ENCODE results near the gene RNF14.

The RNF14 gene

DNA sequence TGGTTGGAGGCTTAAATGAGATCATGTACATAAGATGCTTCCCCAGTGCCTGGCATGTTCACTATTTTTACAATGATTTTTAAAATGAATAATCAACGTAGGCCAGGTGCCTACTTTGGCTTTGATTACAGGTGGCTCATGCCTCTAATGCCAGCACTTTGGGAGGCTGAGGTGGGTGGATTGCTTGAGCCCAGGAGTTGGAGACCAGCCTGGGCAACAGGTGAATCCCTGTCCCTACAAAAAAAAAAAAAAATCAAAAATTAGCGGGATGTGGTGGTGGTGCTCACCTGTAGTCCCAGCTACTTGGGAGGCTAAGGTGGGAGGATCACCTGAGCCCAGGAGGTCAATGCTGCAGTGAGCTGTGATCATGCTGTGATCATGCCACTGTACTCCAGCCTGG, 20.1 kb upstream of the RNF14 start:
- DNase-seq, result no peak

DNA sequence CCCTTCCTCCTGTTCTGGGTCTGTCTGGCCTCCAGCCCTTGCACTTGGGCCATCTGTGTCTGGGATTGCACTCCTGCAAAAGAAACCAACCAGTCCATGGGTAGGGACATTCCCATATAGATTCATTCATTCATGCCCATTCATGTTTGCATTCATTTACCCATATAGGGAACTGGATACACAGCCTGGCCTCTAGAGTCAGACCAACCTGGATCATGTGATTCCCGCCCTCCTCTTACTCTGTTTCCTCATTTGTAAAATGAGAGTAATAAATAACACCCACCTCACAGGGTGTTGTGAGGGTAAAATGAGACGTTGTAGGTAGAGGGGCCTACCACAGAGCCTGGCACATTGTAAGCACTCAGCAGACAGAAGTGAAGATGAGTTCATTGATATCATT, 19.4 kb upstream of the RNF14 start:
- no peak for DNase-seq

DNA sequence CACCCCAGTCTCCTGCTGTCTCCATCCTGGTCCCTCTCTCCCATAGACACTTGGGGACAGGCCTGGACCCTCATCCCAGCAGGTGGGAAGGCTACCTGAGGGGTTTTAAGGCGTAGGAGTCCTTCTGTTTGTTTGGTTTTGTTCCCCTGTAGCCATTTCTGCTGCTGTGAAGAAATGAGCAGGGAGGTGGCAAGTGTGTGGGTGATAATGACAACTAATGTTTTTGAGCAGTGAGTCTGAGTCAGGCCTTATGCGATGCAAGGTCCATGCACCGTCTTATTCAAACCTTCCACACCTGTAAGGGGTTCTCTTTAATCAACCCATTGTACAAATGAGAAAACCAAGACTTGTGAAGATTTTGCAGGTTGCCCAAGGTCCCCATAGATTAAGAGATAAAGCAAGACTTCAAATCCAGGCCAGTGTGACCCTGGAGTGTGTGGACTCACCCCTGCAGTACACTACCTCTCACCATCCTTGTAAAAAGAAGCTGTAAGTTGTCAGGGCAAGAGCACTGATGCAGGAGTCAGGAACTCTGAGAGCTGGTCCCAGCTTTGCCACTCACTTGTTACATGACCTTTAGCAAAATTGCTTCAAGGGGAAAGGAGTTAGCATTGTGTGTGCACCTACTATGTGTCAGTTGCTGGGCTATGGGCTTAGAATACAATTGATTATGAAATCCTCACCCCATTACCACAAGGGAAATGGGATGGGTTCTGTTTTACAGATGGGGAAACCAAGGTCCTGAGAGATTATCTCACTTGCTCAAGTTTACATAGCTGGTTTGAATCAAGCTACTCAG, 18.5 kb upstream of the RNF14 start:
- no peak for DNase-seq

GRCh38 chr5:141951332-141951781, 17.5 kb upstream of the RNF14 start:
- no peak for DNase-seq

DNA sequence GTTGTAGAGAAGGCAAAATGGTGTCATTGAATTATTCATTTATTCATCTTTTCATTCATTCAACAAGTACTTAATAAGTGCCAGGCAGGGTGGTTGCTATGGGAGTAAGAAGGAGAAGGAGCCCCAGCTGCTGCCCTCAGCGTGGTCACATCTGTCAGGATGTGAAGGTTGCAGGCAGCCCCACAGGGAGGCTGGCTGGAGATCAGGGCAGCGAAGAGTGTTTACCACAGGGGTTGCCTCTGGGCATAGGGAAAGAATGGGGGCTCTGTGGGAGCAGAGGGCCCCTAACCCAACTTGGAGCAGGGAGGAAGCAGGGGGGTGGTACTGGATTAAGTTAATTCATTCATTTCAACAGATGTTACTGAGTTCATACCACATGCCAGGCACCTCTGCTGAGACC, 16.9 kb upstream of the RNF14 start:
- peak; percentile 51 for DNase-seq

DNA sequence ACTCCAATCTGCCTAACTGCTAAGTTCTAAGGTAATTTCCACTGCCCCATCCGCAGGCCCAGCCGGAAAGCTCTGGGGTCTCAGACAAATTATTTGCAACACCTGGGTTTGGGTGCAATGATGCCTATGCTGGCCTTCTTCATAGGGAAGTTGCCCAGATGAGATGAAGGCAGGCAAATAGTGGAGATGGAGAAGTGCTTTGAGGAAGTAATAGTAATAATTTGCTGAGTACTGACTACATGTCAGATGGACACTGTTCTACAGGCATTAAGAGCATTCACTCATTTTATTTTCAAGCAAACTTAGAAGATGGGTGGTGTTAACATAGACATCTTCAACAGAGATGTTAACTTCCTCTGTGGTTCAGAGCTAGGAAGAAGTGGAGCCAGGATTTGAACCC, 14.7 kb upstream of the RNF14 start:
- peak; percentile 50 for DNase-seq

DNA sequence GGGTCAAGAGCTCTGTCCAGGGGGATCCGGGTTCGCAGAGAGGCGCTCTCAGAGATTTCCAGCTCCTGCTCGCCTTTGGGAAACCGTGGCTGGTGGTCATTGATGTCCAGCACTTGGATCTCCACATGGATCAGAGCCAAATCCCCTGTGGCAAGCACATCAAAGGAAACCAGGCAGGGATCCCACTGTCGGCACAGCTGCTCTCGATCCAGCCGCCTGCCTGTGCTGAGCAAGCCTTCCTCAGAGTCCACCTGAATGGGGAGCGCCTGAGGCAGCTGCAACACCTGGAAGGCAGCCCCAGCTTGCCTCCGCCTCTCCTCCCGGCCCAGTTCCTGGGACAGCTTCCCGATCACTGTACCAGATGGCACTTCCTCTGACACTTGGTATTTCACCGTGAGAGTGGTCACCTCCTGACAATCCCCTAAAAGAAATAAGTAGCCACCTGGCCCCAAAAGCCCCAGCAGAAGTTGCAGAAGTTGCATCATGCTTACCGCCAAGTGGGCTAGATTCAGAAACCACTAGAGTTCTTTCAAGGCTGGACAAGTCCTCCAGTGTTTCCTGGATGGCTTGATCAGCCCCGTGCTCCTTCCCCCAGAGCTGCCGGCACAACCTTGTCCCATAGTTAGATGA, 11.4 kb upstream of the RNF14 start:
- peak; percentile 67 for DNase-seq

DNA sequence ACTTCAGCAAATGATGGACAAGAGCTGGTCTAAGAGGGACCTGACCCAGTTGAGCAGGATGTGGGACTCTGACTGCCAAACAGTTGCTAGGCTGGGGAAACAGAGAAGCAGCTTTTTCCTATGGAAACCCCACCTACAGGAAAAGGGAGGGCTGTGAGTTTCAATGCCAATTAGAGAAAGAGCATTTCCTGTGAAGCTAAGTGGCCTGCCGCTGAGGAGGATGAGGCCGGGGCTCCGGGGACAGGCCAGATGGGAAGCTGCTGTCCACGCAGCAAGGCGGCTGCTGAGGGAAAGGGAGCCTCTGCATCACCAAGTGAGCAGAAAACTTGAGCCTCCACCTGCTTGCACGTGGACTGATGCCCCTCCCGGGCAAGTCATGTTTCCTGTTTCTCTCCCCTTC, 10.8 kb upstream of the RNF14 start, which contains the start of gene PCDH12:
PCDH12 (minus strand) TSS at position 90 of the 400 bp plus-strand sequence. CDS start 351 bp downstream, outside the sequence.
- peak; percentile 45 for DNase-seq

DNA sequence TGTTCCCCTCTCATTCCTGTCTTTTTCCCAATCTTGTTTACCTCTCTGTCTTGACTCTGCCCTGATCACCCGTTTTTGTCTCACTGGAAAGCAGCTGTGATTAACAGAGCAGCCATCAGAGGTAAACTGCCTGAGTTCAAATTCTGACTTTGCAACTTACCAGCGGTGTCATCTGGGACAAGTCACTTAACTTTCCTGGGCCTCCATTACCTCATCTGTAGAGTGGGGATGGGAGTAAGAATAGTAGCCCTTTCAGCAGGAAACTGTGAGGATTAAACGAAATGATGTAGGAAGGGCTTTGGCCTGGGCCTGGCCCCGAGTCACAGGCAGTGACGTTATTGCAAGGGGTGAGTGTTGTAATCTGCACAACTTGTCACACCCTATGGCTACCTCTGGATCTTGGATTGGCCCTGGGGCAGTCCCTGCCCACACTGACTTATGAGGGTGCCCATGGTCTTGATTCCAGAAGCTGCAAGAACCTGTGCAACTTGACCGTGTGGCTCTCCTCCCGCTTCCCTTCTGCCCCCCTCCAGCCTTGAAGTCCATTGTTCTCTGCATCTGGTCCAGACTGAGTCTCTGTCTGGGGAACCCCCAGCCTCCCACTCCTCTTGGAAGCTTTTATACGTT, 10.2 kb upstream of the RNF14 start:
- peak; percentile 80 for DNase-seq

DNA sequence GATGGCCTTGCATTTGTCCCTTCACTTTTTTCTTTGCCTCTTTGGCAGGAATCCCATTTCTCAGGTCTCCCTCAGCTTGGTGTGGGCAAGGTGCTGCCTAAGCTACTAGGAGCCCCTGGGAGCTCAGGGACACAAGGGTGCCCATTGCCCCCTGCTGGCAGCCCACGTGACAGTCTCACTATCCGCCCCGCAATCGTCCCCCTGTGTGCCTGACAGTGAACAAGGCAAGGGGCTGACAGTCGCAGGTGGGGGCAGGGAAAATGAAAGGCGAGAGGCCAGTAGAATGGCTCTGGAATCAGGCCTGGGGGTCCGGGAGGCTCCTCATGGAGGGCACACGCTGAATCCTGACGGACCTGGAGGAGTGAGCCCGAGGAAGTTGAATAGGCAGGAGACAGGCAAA, 8.9 kb upstream of the RNF14 start:
- DNase-seq, result peak; percentile 21

DNA sequence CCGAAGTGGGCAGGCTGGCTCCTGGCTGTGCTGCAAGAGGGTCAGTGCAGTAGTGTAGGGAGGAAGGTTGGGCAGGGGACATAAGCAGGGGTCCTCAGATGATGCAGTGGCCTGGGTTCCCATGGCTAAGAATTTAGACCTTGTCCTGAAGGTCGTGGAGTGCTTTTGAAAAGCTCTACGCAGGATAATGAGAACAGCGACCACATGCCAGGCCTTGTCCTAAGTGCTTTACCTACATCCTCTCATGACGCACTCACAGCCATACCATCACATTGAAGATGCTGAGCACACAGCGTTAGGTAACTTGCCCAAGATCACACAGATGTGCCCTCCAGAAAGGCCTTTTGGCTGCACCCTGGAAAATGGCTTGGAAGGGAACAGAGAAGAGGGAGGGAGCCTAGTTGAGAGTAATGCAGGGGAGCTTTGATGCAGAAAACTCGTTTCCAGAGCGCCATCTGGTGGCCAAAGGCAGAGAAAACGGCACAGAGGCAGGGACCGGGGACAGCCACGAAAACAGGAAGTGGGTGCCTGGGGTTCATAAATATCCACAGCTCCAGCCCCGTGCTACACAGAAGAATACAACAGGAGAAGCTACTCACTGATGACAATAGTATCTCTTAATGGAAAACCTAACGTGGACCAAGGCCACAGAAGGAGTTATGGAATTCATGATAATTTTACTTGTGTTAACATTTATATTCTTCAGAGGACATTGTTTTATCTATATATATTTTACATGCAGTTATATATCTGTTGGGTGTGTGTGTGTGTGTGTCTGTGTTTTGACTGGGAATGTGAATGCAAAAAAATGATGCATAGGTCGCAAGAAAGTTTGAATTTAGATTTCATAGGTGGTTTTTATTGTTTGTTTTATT, 8.2 kb upstream of the RNF14 start:
- peak; percentile 93 for DNase-seq

- DNase-seq, result no peak
These were observed 7.4 kb upstream of the RNF14 start for GRCh38 chr5:141961466-141961865.

DNA sequence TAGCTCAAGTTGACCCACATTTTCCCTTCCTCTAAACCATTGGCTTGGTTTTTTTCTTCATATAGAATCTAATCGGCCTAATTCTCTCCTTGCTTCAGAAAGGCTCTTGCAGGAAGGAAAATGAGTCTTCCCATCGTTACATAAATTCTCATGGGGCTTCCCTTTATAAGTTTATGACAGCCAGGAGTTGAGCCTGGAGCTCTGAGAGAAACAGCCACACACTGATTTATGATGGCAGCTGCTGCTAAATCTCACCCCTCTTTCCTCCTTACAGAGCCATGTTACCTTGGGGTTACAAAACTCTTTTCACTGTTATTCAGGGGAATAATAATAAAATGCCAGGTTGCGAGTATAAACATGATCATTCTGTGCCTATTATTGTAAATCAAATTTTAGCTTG, 5.2 kb upstream of the RNF14 start:
- DNase-seq, result no peak

- no peak for DNase-seq
These were observed 3.8 kb upstream of the RNF14 start for GRCh38 chr5:141965071-141965470.

- DNase-seq, result no peak
These were observed 2.5 kb upstream of the RNF14 start for GRCh38 chr5:141966275-141966962.

GRCh38 chr5:141966963-141967333, 2.0 kb upstream of the RNF14 start:
- DNase-seq, result no peak

- peak; percentile 61 for DNase-seq
These were observed 1.2 kb downstream of the RNF14 start for GRCh38 chr5:141969783-141970771.

- no peak for DNase-seq
These were observed 5.1 kb downstream of the RNF14 start for GRCh38 chr5:141973871-141974595.

- no peak for DNase-seq
These were observed 7.3 kb downstream of the RNF14 start for GRCh38 chr5:141976176-141976575.

GRCh38 chr5:141978389-141978788, 9.5 kb downstream of the RNF14 start:
- DNase-seq, result no peak
